RWPE2 (cell line): ENCODE data around the gene CNTN4.

Experiments
- ATAC-seq: fragments of 200-7000 bp; cut with Tn5 transposase; 3 replicates; pipeline ENCODE4 v1.9.1; 2021; ENCODE audit warnings: low read depth
- DNase-seq: peaks from one replicate; pipeline ENCODE4 v3.0.0-alpha.2; 2020; ENCODE audit warnings: low spot score
- H3K27ac ChIP-seq: fragments of 450-650 bp; 2 replicates; pipeline ENCODE4 v1.5.1; 2017; ENCODE audit warnings: mild to moderate bottlenecking; ENCODE audit not compliant: poor library complexity, severe bottlenecking
- H3K27me3 ChIP-seq: fragments of 250-450 bp; sonication (Bioruptor Pico); 2 replicates; pipeline ENCODE4 v1.5.1; 2021; ENCODE audit warnings: mild to moderate bottlenecking, moderate library complexity; ENCODE audit not compliant: insufficient read depth, poor library complexity, severe bottlenecking
- H3K36me3 ChIP-seq: fragments of 250-450 bp; sonication (Bioruptor Pico); 2 replicates; pipeline ENCODE4 v1.5.1; 2020; ENCODE audit warnings: low read depth, mild to moderate bottlenecking, moderate library complexity
- H3K4me1 ChIP-seq: fragments of 250-450 bp; sonication (Bioruptor Pico); 2 replicates; pipeline ENCODE4 v1.5.1; 2021; ENCODE audit warnings: mild to moderate bottlenecking, moderate library complexity; ENCODE audit not compliant: insufficient read depth, poor library complexity, severe bottlenecking
- H3K4me3 ChIP-seq: fragments of 250-450 bp; sonication (Bioruptor Pico); 2 replicates; pipeline ENCODE4 v1.5.1; 2021; ENCODE audit warnings: mild to moderate bottlenecking, moderate library complexity; ENCODE audit not compliant: severe bottlenecking
- H3K9me3 ChIP-seq: fragments of 250-450 bp; sonication (Bioruptor Pico); 2 replicates; pipeline ENCODE4 v1.5.1; 2021; ENCODE audit warnings: mild to moderate bottlenecking, moderate library complexity; ENCODE audit not compliant: severe bottlenecking
- CTCF ChIP-seq: fragments of 450-650 bp; IDR thresholded peaks from one replicate; pipeline ENCODE4 v1.5.1; 2017; ENCODE audit warnings: mild to moderate bottlenecking, moderate library complexity; ENCODE audit not compliant: poor library complexity, severe bottlenecking

The CNTN4 gene

GRCh38 chr3:2897821-2898220 lies 799.2 kb downstream of the CNTN4 start:
- TF ChIP-seq CTCF, result no peak
- no peaks in the 10 kb centered on the region for H3K36me3 ChIP-seq
- ATAC-seq (no peak), DNase-seq (no peak)
- H3K4me1 ChIP-seq, result no peaks in the 10 kb centered on the region
- no peaks in the 10 kb centered on the region for H3K27me3 ChIP-seq
- no peak overlapping the region for H3K4me3 ChIP-seq
- no peaks in the 10 kb centered on the region for H3K9me3 ChIP-seq
- no peak overlapping the region for H3K27ac ChIP-seq

GRCh38 chr3:2898591-2899353 lies 800.1 kb downstream of the CNTN4 start:
- Histone ChIP-seq H3K36me3 (no peaks in the 10 kb centered on the region), H3K4me1 (no peaks in the 10 kb centered on the region), H3K27ac (no peak overlapping the region), H3K9me3 (no peaks in the 10 kb centered on the region), H3K4me3 (no peak overlapping the region), H3K27me3 (no peaks in the 10 kb centered on the region)
- ATAC-seq (no peak), DNase-seq (no peak)
- no peak for TF ChIP-seq CTCF

GRCh38 chr3:2904054-2904453 lies 805.4 kb downstream of the CNTN4 start:
- H3K36me3 ChIP-seq, result no peaks in the 10 kb centered on the region
- TF ChIP-seq CTCF, result no peak
- H3K27me3 ChIP-seq, result no peaks in the 10 kb centered on the region
- no peak for DNase-seq
- H3K27ac ChIP-seq, result no peak overlapping the region
- no peak for ATAC-seq
- H3K9me3 ChIP-seq, result no peaks in the 10 kb centered on the region
- no peaks in the 10 kb centered on the region for H3K4me1 ChIP-seq
- no peak overlapping the region for H3K4me3 ChIP-seq

- Histone ChIP-seq H3K4me3 (no peak overlapping the region), H3K27me3 (no peaks in the 10 kb centered on the region), H3K27ac (no peak overlapping the region), H3K9me3 (no peaks in the 10 kb centered on the region), H3K4me1 (no peaks in the 10 kb centered on the region), H3K36me3 (no peaks in the 10 kb centered on the region)
- TF ChIP-seq CTCF, result no peak
- no peak for ATAC-seq
- no peak for DNase-seq
Measured at GRCh38 chr3:2908693-2909351, 810.2 kb downstream of the CNTN4 start.

- ATAC-seq (no peak), DNase-seq (no peak)
- H3K4me1 ChIP-seq, result no peaks in the 10 kb centered on the region
- H3K4me3 ChIP-seq, result no peak overlapping the region
- no peak for TF ChIP-seq CTCF
- H3K27me3 ChIP-seq, result no peaks in the 10 kb centered on the region
- no peak overlapping the region for H3K27ac ChIP-seq
- H3K36me3 ChIP-seq, result no peaks in the 10 kb centered on the region
- H3K9me3 ChIP-seq, result peaks cover 3% of the 10 kb centered on the region
Measured at GRCh38 chr3:2910997-2911396, 812.3 kb downstream of the CNTN4 start.
